ENCODE data around the gene IRF4.

DNA sequence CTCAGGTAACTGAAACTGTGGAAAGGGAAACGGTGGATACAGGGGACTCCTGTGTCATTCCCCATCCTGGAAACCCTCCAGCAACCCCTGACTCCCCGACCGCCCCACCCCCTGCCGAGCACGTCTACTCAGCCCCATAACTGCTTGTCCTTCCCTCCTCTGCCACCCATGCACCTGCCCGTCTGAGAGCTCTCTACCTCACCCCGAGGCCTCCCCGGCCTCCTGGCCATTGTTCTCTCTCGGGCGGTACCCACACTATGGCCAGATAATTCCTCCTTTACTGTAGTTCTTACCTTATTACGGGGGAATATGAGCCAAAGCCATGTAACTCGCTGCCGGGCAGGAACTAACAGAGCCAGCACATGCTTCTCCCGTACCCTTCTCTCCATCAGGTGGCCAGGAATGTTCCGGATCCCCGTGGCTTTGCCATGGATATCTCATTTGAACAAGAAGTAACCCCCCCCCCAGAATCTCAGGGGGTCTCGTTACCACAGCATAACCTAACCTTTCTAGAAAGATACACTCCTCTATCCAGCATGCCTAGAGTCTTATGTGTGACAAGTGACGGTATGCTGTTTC is 4.8 kb upstream of the IRF4 start:
- TF ChIP-seq POLR2A (IDR thresholded peaks at IDR 0.05; ENCODE audit: low read depth, low read length) (no peak), POLR2AphosphoS5 (IDR thresholded peaks at IDR 0.05; ENCODE audit: low read depth, low read length) (no peak), TAF1 (IDR thresholded peaks at IDR 0.05; ENCODE audit: borderline replicate concordance, low read depth, low read length) (no peak)
